AG04450 (cell line): Measurements from ENCODE around the gene KIAA0825. TPM values are rescaled to one million over a fixed set of nuclear protein-coding genes. Genes with fewer than 3 reads are reported as not detected.

Source experiments
- CTCF ChIA-PET: fragments of 300-600, 350-600 bp; formaldehyde crosslinking; extraction: SDS; loops from one replicate; lab custom pipeline; 2022; ENCODE audit warnings: antibody characterized with exemption, inconsistent platforms; lab: Charles Lee
- POLR2A ChIA-PET: fragments of 350-600 bp; formaldehyde crosslinking; extraction: SDS; loops from one replicate; lab custom pipeline; 2021; ENCODE audit warnings: antibody characterized with exemption, inconsistent platforms; lab: Yijun Ruan, JAX
- DNase-seq: peaks from one replicate; pipeline ENCODE4 v3.0.0-alpha.2; 2011; ENCODE audit warnings: low read depth, low spot score
- H3K27ac ChIP-seq: one replicate; pipeline ENCODE4 v1.5.1; 2012; ENCODE audit warnings: low read depth, low read length, control low read depth
- H3K27me3 ChIP-seq: one replicate; pipeline ENCODE4 v1.6.0; 2012; ENCODE audit warnings: low read length; ENCODE audit not compliant: control insufficient read depth, insufficient read depth
- H3K4me3 ChIP-seq: 2 replicates; pipeline ENCODE4 v1.5.1; 2011; ENCODE audit warnings: mild to moderate bottlenecking, low read depth, low read length, control low read depth
- H3K9me3 ChIP-seq: 2 replicates; pipeline ENCODE4 v1.5.1; 2012; ENCODE audit warnings: low read length; ENCODE audit not compliant: control insufficient read depth, insufficient read depth
- polyA plus RNA-seq: library from polyadenylated mRNA; depleted of rRNA; stranded (reverse); fragments of >200 nt; gene quantifications from 2 replicates; pipeline ENCODE4 v1.2.3, GENCODE V29; 2011; rRNA removed
- TF ChIP-seq, protein P1 (sequence below): IDR thresholded peaks from 2 replicates; pipeline ENCODE4 v1.5.1; 2011; ENCODE audit warnings: low read depth, low read length, control low read depth, inconsistent platforms

KIAA0825 gene
- polyA plus RNA-seq, 1 experiment, result 2.1 TPM

DNA sequence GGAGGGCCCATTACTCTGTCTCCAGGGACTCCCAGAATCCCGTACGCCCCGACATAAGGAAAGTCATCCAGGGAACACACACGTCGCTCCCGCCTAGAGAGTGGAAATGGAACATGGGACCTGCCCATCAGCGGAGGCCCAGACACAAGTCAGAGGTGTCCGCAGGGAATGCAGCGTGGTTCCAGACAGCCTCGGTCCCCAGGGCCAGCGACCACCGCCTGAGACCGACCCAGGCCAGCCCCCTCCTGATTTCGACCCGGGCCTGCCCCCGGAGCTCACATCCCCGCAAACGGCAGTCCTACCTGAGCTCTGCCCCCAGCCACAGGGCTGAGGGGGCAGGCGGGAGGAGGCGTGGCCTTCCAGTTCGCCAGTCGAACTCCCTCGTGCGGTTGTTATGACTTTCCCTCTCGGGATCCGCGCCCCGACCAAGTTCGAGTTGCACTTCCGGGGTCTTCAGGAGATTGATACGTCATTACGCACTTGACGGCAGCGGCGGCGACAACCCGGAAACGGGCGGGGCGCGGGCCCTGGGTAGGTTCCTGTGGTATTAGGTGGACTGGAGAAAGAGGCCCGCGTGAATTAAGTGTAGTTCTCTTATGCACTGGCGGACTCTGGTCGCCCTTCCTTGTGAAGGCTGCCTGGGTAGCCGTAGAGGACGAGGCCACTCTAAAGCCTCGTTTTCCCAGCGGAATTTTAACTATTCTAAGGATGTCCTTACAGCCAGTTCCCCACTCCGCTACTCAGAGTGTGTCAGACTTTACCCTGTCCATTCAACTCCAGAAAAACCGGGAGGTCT, 507.0 kb downstream of the KIAA0825 start:
- ChIA-PET POLR2A (no interaction called here), CTCF (no interaction called here)

DNA sequence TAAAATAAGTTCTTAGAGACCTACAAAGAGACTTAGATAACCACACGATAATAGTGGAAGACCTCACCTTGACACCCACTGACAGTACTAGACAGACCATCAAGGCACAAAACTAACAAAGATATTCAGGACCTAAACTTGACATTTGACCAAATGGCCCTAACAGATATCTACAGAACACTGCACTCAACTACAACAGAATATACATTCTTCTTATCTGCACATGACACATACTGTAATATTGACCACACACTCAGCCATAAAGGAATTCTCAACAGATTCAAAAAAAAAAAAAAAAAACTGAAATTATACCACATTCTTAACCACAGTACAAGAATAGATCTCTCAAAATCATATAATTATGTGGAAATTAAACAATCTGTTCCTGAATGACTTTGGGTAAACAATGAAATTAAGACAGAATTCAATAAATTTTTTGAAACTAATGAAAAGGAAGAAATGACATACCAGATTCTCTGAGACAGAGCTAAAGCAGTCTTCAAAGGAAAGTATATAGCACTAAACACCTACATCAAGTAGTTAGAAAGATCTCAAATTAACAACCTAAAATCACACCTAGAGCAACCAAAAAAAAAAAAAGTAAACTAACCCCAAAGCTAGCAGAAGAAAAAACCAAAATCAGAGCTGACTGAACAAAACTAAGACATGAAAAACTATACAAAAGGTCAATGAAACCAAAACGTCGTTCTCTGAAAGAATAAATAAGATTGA, 514.7 kb downstream of the KIAA0825 start:
- no peaks in the 10 kb centered on the region for H3K9me3 ChIP-seq
- ChIA-PET CTCF (interaction anchor here (0.7 kb wide), 3 partner anchors 8 to 634 kb away, joined by 3 to 5 read pairs (median 3); no protein-coding TSS in a partner anchor), POLR2A (no interaction called here)
- H3K27ac ChIP-seq, result no peak overlapping the region
- TF ChIP-seq, protein P1, sequence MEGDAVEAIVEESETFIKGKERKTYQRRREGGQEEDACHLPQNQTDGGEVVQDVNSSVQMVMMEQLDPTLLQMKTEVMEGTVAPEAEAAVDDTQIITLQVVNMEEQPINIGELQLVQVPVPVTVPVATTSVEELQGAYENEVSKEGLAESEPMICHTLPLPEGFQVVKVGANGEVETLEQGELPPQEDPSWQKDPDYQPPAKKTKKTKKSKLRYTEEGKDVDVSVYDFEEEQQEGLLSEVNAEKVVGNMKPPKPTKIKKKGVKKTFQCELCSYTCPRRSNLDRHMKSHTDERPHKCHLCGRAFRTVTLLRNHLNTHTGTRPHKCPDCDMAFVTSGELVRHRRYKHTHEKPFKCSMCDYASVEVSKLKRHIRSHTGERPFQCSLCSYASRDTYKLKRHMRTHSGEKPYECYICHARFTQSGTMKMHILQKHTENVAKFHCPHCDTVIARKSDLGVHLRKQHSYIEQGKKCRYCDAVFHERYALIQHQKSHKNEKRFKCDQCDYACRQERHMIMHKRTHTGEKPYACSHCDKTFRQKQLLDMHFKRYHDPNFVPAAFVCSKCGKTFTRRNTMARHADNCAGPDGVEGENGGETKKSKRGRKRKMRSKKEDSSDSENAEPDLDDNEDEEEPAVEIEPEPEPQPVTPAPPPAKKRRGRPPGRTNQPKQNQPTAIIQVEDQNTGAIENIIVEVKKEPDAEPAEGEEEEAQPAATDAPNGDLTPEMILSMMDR, result no peak
- no peak overlapping the region for H3K4me3 ChIP-seq
- no peak for DNase-seq
- no peaks in the 10 kb centered on the region for H3K27me3 ChIP-seq

More for the DNA sequence above, 507.0 kb downstream of the KIAA0825 start:
- no peaks in the 10 kb centered on the region for H3K27me3 ChIP-seq
- peaks cover 2% of the 10 kb centered on the region; the same call in 1 of the 2 replicates for H3K9me3 ChIP-seq
- peak overlapping the region; percentile 76 for H3K27ac ChIP-seq
- TF ChIP-seq, protein P1, result peak; percentile 16; the same call in 1 of the 2 replicates
- DNase-seq, result peak; percentile 86
- H3K4me3 ChIP-seq, result peak overlapping the region; percentile 91

Other genes starting within 250 kb of the KIAA0825 start
- gene SLF1, start 65 bp upstream of the KIAA0825 start, polyA plus RNA-seq, result 3.1 and 3.6 TPM in 2 replicates